ENCODE measurements around the gene PCP2. TPM values are rescaled to one million over a fixed set of nuclear protein-coding genes. Genes with fewer than 3 reads are reported as not detected.

Gene PCP2
- total and polyA plus RNA-seq, 2 donors (not counting 1 experiment from before 2014, with no cell fraction given), result 6.5 to 9.3 TPM

- H3K27ac ChIP-seq (ENCODE audit: low read length in 2 of 2), result no peak overlapping the region
- peaks cover 33 to 37% of the 10 kb centered on the region in 2 donors for H3K4me1 ChIP-seq (ENCODE audit: control insufficient read depth in 2 of 2, insufficient read depth in 2 of 2, low read length in 2 of 2)
- H2AFZ ChIP-seq (ENCODE audit: insufficient read depth, low read depth, low read length, poor library complexity, severe bottlenecking), result no peak overlapping the region
- no peak for ATAC-seq (ENCODE audit: low read depth)
- TF ChIP-seq EZH2 (IDR thresholded peaks at IDR 0.05; ENCODE audit: borderline replicate concordance, insufficient read depth, low read depth, low read length, poor library complexity, severe bottlenecking) (no peak), CTCF (IDR thresholded peaks at IDR 0.05) (no peak)
- H3K4me3 ChIP-seq (ENCODE audit: control extremely low read depth in 1 of 5, extremely low read depth in 1 of 5, insufficient read depth in 1 of 5, low read depth in 2 of 5, low read length in 4 of 5), result peak overlapping the region in 1 of 5 experiments; percentile 20
- peaks cover 0 to 12% (median 0%) of the 10 kb centered on the region in 3 donors for H3K9me3 ChIP-seq (ENCODE audit: control extremely low read depth in 1 of 3, control insufficient read depth in 2 of 3, insufficient read depth in 1 of 3, low read length in 2 of 3)
- H3K79me2 ChIP-seq (ENCODE audit: control insufficient read depth, insufficient read depth, low read length), result peaks cover 15% of the 10 kb centered on the region
- POLR2A ChIA-PET, result interaction anchor here (1.2 kb wide), 1 partner anchor 150 kb away, joined by 3 read pairs; no protein-coding TSS in a partner anchor
- peak overlapping the region; percentile 43 for H3K9ac ChIP-seq (ENCODE audit: low read length)
- no peaks in the 10 kb centered on the region for H3K9me3 Mint-ChIP-seq (ENCODE audit: insufficient read depth)
- peaks cover 33% of the 10 kb centered on the region for H3K27me3 Mint-ChIP-seq
- H3K4me2 ChIP-seq (replicated peaks; ENCODE audit: low read depth, low read length, poor library complexity, severe bottlenecking), result peak overlapping the region; percentile 75
- peaks cover 4% of the 10 kb centered on the region for H4K20me1 ChIP-seq (ENCODE audit: control insufficient read depth, insufficient read depth, low read length, poor library complexity, severe bottlenecking)
- H3K27me3 ChIP-seq (replicated peaks in 1 of 4; ENCODE audit: control extremely low read depth in 1 of 4, control insufficient read depth in 3 of 4, insufficient read depth in 4 of 4, low read length in 3 of 4), result peaks cover 0 to 43% (median 6%) of the 10 kb centered on the region in 4 experiments
- H3K4me1 Mint-ChIP-seq, result peaks cover 45% of the 10 kb centered on the region
- peak overlapping the region; percentile 16 for H3K4me3 Mint-ChIP-seq
- peak; percentile 62 for DNase-seq
- H3K27ac Mint-ChIP-seq, result no peak overlapping the region
- intact Hi-C loops (cut with micrococcal nuclease), result loop anchor here (5.0 kb wide), 1 partner anchor 579 kb away; no protein-coding TSS in a partner anchor
- no peaks in the 10 kb centered on the region for H3K36me3 ChIP-seq (replicated peaks in 1 of 2; ENCODE audit: control extremely low read depth in 1 of 2, control insufficient read depth in 1 of 2, extremely low read depth in 1 of 2, insufficient read depth in 2 of 2, low read length in 1 of 2)
- CTCF ChIA-PET, result interaction anchor here (1.0 to 3.9 kb wide), 5 partner anchors 22 to 574 kb away, joined by 3 to 44 read pairs (median 4); no protein-coding TSS in a partner anchor
- WGBS (ENCODE audit: insufficient coverage), result 0% methylated on average over 5 of the region's 7 CpGs
Measured at GRCh38 chr19:7676376-7676775, 42.9 kb upstream of the PCP2 start.
